Breast epithelium (tissue), 4 donors: Measurements from ENCODE around the gene SSTR3. TPM values are rescaled to one million over a fixed set of nuclear protein-coding genes. Genes with fewer than 3 reads are reported as not detected.

Experiments used
- DNase-seq, 2 donors: peaks; one replicate each; pipeline ENCODE4 v3.0.0-alpha.2; 2019; ENCODE audit warnings: low spot score in 2 of 2
- H3K27ac ChIP-seq, 2 donors: fragments of 200-600 bp; sonication (generic) in 1 of 2; one replicate each; pipeline ENCODE4 v1.5.1; 2016 to 2019; ENCODE audit warnings: mild to moderate bottlenecking in 1 of 2
- H3K27me3 ChIP-seq, 2 donors: fragments of 200-600 bp; sonication (generic) in 1 of 2; one replicate each; pipeline versions ENCODE4 v1.5.1 to v1.6.0; 2017 to 2019; ENCODE audit warnings: control low read depth in 1 of 2, mild to moderate bottlenecking in 1 of 2
- H3K36me3 ChIP-seq: fragments of 200-600 bp; one replicate; pipeline ENCODE4 v1.5.1; 2019
- H3K4me1 ChIP-seq, 2 donors: fragments of 200-600 bp; sonication (generic); one replicate each; pipeline ENCODE4 v1.5.1; 2016 to 2019; ENCODE audit warnings: control low read depth in 1 of 2
- H3K4me3 ChIP-seq, 3 donors: fragments of 200-600 bp; sonication (generic); 1 replicate in 2 of 3; 2 replicates in 1 of 3; pipeline ENCODE4 v1.5.1; 2016 to 2019; ENCODE audit warnings: mild to moderate bottlenecking in 3 of 3, moderate library complexity in 2 of 3
- H3K9me3 ChIP-seq, 2 donors: fragments of 200-600 bp; sonication (generic) in 1 of 2; one replicate each; pipeline ENCODE4 v1.5.1; 2016 to 2019; ENCODE audit warnings: control low read depth in 1 of 2
- CTCF ChIP-seq, 3 donors: fragments of 450-650 bp; IDR thresholded peaks; one replicate each; pipeline ENCODE4 v1.5.1; 2016 to 2017; ENCODE audit warnings: antibody characterized with exemption in 3 of 3, mild to moderate bottlenecking in 3 of 3, moderate library complexity in 3 of 3
- POLR2A ChIP-seq: fragments of 450-650 bp; IDR thresholded peaks from one replicate; pipeline ENCODE4 v1.6.1; 2016; ENCODE audit warnings: antibody characterized with exemption, mild to moderate bottlenecking, moderate library complexity
- POLR2AphosphoS5 ChIP-seq, 3 donors: sonication (generic); formaldehyde crosslinking; IDR thresholded peaks; one replicate each; pipeline ENCODE4 v1.6.1; 2017; ENCODE audit warnings: antibody characterized with exemption in 3 of 3
- intact Hi-C: fragments of 100-400 bp; cut with DNase I; formaldehyde crosslinking; loops from one replicate; pipeline ENCODE4 v1.15.1; 2023; ENCODE audit warnings: low total_unique reads
- total RNA-seq, 3 donors: library from RNA; depleted of rRNA; stranded (reverse); fragments of >200 nt; gene quantifications; one replicate each; pipeline ENCODE4 v1.1.0, GENCODE V29; 2016

Gene SSTR3
- total RNA-seq, 3 donors from 2014 or later: not detected

- H3K9me3 ChIP-seq: peaks cover 1 to 4% of the 10 kb centered on the region in 2 donors
- H3K27me3 ChIP-seq: peaks cover 0 to 47% of the 10 kb centered on the region in 2 donors
- TF ChIP-seq POLR2A (no peak), CTCF (IDR thresholded peaks at IDR 0.05) (no peak), POLR2AphosphoS5 (IDR thresholded peaks at IDR 0.05) (no peak)
- intact Hi-C loops: no loop called here
- H3K4me1 ChIP-seq: no peaks in the 10 kb centered on the region
- no peak for DNase-seq
- H3K36me3 ChIP-seq: no peaks in the 10 kb centered on the region
- no peak overlapping the region for H3K27ac ChIP-seq
- H3K4me3 ChIP-seq: no peak overlapping the region
These were observed 46.6 kb upstream of the SSTR3 start for GRCh38 chr22:37258753-37259401.

DNA sequence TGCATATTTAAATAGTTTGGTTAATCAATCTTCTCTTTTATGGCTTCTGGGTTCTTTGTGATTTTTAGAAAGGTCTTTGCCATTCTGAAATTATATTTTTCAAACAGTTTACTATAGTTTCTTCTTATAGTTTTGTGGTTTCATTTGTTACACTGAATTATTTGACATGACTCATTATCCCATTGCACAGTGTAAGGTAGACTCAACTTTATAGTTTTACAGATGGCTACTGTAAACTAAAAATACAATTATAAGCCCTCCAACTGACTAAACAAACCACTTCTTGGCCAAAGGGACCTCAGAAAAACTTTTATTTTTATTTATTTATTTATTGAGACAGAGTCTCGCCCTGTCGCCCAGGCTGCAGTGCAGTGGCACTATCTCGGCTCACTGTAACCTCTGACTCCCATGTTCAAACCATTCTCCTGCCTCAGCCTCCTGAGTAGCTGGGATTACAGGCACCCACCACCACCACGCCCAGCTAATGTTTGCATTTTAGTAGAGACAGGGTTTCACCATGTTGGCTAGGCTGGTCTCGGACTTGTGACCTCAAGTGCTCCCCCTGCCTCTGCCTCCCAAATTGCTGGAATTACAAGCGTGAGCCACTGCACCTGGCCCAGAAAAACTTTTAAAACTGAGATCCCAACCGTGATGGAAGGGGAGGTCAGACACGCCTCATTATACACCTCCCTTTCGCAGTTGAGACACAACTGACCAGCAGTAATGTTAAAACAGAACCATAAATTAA lies 45.9 kb upstream of the SSTR3 start:
- no peak overlapping the region for H3K4me3 ChIP-seq
- TF ChIP-seq CTCF (IDR thresholded peaks at IDR 0.05) (no peak), POLR2A (no peak), POLR2AphosphoS5 (IDR thresholded peaks at IDR 0.05) (no peak)
- H3K27ac ChIP-seq: no peak overlapping the region
- H3K4me1 ChIP-seq: no peaks in the 10 kb centered on the region
- DNase-seq: no peak
- no peaks in the 10 kb centered on the region for H3K9me3 ChIP-seq
- intact Hi-C loops: no loop called here
- H3K27me3 ChIP-seq: peaks cover 0 to 47% of the 10 kb centered on the region in 2 donors
- H3K36me3 ChIP-seq: no peaks in the 10 kb centered on the region

GRCh38 chr22:37256075-37256726 lies 43.9 kb upstream of the SSTR3 start:
- no peaks in the 10 kb centered on the region for H3K4me1 ChIP-seq
- H3K9me3 ChIP-seq: no peaks in the 10 kb centered on the region
- intact Hi-C loops: no loop called here
- TF ChIP-seq CTCF (IDR thresholded peaks at IDR 0.05) (no peak), POLR2A (no peak), POLR2AphosphoS5 (IDR thresholded peaks at IDR 0.05) (no peak)
- H3K4me3 ChIP-seq: no peak overlapping the region
- H3K36me3 ChIP-seq: no peaks in the 10 kb centered on the region
- no peak for DNase-seq
- H3K27ac ChIP-seq: no peak overlapping the region
- peaks cover 0 to 36% of the 10 kb centered on the region in 2 donors for H3K27me3 ChIP-seq

GRCh38 chr22:37255558-37256006 lies 43.3 kb upstream of the SSTR3 start:
- H3K27me3 ChIP-seq: peaks cover 0 to 36% of the 10 kb centered on the region in 2 donors
- no peaks in the 10 kb centered on the region for H3K36me3 ChIP-seq
- no peaks in the 10 kb centered on the region for H3K9me3 ChIP-seq
- H3K4me3 ChIP-seq: no peak overlapping the region
- TF ChIP-seq POLR2AphosphoS5 (IDR thresholded peaks at IDR 0.05) (no peak), POLR2A (no peak), CTCF (IDR thresholded peaks at IDR 0.05) (no peak)
- DNase-seq: no peak
- no peaks in the 10 kb centered on the region for H3K4me1 ChIP-seq
- intact Hi-C loops: no loop called here
- H3K27ac ChIP-seq: no peak overlapping the region

- Histone ChIP-seq H3K27ac (no peak overlapping the region), H3K4me1 (no peaks in the 10 kb centered on the region), H3K9me3 (no peaks in the 10 kb centered on the region), H3K4me3 (no peak overlapping the region), H3K36me3 (no peaks in the 10 kb centered on the region), H3K27me3 (peaks cover 0 to 36% of the 10 kb centered on the region in 2 donors)
- intact Hi-C loops: no loop called here
- no peak for TF ChIP-seq CTCF (IDR thresholded peaks at IDR 0.05)
- TF ChIP-seq POLR2A: no peak
- TF ChIP-seq POLR2AphosphoS5 (IDR thresholded peaks at IDR 0.05): no peak
- DNase-seq: no peak
These were observed 42.6 kb upstream of the SSTR3 start for GRCh38 chr22:37254867-37255233.
